GM18498 (cell line): Measurements from ENCODE around the gene SLC6A18.

Source experiments
- ATAC-seq: cut with Tn5 transposase; IDR thresholded peaks from one replicate; pipeline ENCODE4 v1.9.1; 2021; ENCODE audit warnings: mild to moderate bottlenecking, moderate library complexity; ENCODE audit not compliant: unreplicated experiment

SLC6A18 gene

DNA sequence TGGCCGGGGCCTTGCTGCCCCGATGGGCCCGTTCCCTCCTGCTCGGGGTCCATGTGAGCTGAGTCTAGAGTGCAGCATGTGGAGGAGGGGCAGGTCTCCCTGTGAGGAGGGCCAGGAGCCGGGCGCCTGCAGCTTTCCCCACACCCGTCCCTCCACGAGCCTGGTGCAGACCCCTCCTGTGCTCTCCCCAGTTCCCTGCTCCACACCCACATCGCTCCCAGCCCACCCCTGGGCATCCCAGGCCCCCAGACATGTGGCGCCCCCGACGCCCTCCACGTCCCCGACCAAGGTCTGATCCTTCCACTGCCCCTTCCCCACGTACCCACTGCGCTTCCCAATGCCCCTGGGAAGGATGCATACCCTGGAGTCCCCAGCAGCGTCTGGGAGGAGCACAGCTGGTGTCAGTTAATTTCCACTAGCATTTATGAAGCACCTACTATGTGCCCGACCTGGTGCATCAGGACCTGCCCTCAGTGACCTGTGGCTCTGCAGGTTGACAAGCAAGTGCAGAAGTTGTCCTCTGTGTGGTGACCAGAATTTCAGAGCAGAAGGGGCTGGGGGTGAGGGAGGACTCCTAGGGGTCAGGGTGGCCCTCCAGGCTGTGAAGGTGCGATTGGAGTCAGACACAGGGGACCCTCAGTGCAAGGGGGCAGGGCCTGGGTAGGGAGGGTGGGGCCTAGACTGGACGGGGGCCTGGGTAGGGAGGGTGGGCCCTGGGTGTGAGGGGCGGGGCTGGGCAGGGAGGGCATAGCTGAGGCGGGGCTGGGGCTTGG is 10.8 kb upstream of the SLC6A18 start:
- no peak for ATAC-seq

DNA sequence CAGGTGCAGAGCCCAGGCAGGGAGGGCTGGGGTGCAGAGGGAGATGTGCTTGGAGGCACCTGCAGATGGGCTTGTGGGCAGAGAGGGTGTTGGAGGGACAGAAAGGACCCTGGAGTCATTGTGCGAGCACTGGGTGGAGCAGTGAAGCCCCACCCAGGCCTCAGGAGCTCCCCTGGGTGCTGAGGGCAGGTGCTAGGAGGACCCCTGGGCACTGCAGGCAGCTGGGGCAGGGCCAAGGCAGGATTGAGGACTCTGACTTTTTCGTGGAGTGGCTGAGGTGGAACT is 10.3 kb upstream of the SLC6A18 start:
- no peak for ATAC-seq

DNA sequence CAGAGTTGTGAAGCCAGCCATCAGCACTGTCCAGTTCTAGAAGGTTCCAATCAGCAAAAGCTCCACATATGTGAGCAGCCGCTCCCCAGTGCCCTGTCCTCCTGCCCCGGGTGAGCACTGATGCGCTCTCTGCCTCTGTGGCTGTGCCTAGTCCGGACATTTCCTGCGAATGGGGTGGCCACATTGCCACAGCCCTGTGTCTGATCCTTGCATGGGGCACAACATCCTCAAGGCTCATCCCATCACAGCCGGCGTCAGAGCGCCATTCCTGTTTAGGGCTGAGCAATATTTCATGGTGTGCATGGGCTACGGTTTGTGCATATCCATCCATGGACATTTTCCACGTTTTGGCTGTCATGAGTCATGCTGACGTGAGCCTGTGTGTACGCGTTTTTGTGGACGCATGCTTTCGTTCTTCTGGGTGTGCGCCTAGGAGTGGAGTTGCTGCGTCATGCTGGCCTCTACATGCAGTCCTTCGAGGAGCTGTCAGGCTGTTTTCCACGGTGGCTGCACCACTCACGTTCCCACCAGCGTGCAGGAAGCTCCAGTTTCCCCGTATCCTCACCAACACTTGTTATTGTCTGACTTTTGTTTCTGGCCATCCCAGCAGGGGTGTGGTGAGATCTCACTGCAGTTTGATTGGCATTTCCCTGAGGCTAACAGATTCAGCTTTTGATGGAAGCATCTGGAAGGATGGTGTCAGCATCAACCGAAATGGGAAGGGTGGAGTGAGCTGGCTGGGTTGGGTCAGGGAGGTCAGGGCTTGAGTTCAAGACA is 9.7 kb upstream of the SLC6A18 start:
- ATAC-seq: no peak

DNA sequence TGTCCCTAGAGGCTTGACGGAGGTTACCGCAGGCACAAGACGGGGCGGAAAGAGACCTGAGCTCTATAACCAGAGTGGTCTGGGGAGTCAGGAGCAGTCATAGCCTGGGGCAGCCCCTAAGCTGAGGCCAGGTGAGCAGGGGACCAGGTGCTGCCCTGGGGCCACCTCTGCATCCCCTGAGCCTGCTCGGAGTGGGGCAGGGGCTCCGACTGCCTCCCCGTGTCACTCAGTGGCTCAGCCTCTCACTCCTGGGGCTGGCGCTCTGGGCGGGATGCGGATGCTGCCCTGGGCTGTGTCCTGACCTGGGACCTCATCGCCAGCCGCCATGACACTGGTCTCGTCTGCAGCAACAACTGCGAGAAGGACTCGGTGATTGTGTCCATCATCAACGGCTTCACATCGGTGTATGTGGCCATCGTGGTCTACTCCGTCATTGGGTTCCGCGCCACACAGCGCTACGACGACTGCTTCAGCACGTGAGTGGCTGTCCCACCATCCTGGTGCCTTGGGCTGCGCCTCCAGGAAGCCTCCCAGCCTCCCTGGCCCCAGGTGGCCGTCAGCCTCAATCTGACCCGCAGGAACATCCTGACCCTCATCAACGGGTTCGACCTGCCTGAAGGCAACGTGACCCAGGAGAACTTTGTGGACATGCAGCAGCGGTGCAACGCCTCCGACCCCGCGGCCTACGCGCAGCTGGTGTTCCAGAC is 8.8 kb upstream of the SLC6A18 start:
- ATAC-seq: no peak

DNA sequence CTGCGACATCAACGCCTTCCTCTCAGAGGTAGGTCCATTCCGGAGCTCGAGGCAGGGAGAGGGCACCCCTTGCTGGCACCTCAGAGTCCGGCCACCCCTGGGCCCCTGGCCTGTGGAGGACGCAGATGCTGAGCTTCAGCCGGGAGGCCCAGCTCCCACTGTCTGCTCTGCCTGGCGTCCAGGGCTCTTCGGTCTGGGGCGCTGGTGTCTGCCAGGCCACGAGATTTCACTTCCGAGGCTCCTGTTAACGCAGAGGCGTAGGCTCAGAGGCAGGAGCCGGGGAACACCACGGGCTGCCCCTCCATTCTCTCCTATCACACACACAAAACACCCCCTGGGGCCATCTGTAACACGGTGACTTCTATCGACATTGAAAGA is 8.3 kb upstream of the SLC6A18 start:
- no peak for ATAC-seq

- ATAC-seq: no peak
Observed at GRCh38 chr5:1217596-1218206, 7.5 kb upstream of the SLC6A18 start.

GRCh38 chr5:1218351-1219080 is 6.7 kb upstream of the SLC6A18 start:
- ATAC-seq: no peak

- ATAC-seq: no peak
Observed at GRCh38 chr5:1219098-1219767, 5.9 kb upstream of the SLC6A18 start.

- no peak for ATAC-seq
Observed at GRCh38 chr5:1219768-1220100, 5.4 kb upstream of the SLC6A18 start.

DNA sequence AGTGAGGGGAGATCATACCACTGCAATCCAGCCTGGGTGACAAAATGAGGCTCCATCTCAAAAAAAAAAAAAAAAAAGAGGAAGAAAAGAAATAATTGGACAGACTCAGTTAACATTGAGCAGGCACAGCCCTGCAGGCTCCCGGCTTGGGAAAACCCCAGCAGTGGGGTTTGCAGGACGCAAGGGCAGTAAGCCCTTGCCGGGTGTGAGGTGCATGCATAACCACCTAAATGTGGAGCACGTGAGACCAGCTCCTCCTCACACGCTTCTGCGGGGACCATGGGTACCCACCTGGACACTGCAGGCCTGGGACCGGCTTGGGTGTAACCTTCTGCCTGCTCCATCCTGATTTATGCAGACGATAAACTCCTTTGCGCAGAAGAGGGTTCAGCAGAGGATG is 4.8 kb upstream of the SLC6A18 start:
- ATAC-seq: no peak

DNA sequence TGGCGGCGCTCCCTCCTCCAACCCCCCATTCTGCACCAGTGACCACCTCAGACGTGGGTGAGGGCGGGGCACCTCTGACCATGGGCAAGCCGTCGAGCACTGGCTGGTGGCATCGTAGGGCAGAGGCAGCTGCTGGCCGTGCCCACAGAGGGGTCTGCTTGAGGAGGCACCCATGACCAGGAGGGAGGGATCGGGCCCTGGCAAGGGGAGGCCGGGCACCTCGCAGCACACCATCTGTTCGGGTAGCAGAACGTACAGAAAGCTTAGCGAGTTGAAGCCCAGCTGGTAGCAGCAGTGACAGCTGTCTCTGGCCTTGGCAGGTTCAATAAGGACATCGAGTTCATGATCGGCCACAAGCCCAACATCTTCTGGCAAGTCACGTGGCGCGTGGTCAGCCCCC is 4.3 kb upstream of the SLC6A18 start:
- ATAC-seq: no peak

DNA sequence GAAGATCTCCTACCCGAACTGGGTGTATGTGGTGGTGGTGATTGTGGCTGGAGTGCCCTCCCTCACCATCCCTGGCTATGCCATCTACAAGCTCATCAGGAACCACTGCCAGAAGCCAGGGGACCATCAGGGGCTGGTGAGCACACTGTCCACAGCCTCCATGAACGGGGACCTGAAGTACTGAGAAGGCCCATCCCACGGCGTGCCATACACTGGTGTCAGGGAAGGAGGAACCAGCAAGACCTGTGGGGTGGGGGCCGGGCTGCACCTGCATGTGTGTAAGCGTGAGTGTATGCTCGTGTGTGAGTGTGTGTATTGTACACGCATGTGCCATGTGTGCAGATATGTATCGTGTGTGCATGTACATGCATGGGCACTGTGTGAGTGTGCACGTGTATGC is 3.5 kb upstream of the SLC6A18 start:
- ATAC-seq: no peak

- ATAC-seq: no peak
Observed at GRCh38 chr5:1222147-1222546, 3.0 kb upstream of the SLC6A18 start.

DNA sequence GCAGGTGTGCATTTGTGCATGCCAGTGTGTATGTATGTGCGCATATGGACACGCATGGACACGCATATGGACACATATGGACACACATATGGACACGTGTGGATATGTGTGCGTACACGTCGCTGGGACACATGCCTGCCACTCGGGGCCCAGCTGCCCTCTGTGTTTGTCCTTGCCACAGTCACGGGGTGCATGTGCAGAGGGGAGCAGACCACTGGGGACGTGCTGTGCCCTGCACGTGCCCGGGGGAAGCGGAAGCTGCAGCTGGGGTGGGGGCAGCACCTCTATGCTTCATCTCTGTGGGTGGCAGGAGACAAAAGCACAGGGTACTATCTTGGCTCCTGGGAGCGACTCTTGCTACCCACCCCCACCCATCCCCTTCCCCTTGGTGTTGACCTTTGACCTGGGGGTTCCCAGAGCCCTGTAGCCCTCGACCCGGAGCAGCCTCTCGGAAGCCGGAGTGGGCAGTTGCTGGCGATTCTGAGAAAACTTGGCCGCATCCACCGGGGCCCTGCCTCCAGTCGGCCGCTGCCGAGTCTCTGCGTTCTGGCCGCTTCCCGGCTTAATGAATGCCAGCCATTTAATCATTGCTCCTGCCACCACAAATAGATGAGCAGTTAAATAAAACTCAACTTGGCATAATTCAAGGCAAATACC is 2.4 kb upstream of the SLC6A18 start:
- no peak for ATAC-seq

GRCh38 chr5:1223278-1223670 is 1.9 kb upstream of the SLC6A18 start:
- ATAC-seq: no peak

DNA sequence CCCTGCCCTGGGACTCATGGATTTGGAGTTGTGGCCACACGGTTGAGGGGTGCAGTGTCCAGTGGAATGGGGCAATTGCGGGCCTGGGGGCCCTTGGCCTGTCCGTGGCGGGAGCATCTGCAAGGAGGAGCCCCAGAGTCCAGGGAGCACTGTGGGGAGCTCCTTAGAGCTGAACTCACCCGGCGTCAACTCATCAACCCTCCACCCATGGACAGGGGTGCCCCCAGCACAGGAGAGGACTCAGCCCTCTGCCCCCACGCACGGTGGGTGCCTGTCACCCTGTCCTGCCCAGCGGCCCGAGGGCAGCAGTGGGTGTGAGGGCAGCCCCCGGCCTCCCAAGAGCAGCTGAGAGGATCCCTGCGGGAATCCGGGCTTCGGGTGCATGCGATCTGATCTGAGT is 550 bp upstream of the SLC6A18 start:
- ATAC-seq: no peak

- ATAC-seq: no peak
Observed at GRCh38 chr5:1226231-1226630, 1.1 kb downstream of the SLC6A18 start.

DNA sequence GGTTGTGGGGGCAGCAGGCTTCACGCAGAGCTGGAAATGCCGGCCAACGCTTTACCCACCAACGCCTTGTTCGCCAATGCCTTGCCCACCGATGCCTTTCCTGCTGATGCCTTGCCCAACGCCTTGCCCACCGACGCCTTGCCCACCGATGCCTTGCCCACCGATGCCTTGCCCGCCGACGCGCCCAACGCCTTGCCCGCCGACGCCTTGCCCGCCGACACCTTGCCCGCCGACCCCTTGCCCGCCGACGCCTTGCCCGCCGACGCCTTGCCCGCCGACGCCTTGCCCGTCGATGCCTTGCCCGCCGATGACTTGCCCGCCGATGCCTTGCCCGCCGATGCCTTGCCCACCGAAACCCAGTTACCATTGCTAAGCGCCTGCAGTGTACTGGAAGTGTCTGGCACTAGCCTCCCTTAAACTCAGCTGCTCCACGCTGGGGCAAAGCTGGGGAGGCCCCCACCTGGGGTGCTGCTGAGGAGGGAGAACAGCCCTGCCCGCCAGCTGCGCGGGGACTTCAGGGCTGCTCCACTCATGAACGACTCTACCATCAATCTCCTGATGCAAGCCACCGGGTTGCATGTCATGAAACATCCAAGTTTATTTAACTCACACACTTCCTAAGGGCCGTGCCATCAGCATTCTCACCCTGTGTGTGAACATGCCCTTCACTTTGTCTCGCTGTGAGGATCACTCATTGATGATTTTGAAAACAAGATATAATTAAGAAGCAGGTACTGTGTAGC is 1.8 kb downstream of the SLC6A18 start:
- ATAC-seq: no peak

- no peak for ATAC-seq
Observed at GRCh38 chr5:1227667-1228066, 2.5 kb downstream of the SLC6A18 start.
